CD4-positive, CD25-positive, alpha-beta regulatory T cell (primary cell): Measurements from ENCODE around the gene ABHD6. TPM values are rescaled to one million over a fixed set of nuclear protein-coding genes. Genes with fewer than 3 reads are reported as not detected.

ENCODE experiments used
- ATAC-seq, 2 donors: fragments of 150-1000 bp; cut with Tn5 transposase; one replicate each; pipeline ENCODE4 v1.10.0; 2021; ENCODE audit warnings: low read depth in 2 of 2, moderate number of reproducible peaks in 2 of 2, moderate library complexity in 1 of 2
- DNase-seq, 3 donors: peaks; one replicate each; pipeline versions ENCODE4 v3.0.0 to v3.0.0-alpha.2; 2012 to 2022; ENCODE audit warnings: mixed read lengths in 1 of 3
- H3K27ac ChIP-seq: one replicate; pipeline ENCODE4 v1.7.0; 2013; ENCODE audit warnings: mild to moderate bottlenecking, low read length; ENCODE audit not compliant: insufficient read depth, poor library complexity, severe bottlenecking
- H3K27me3 ChIP-seq: one replicate; pipeline ENCODE4 v1.7.0; 2013; ENCODE audit warnings: low read length; ENCODE audit not compliant: control insufficient read depth, insufficient read depth
- H3K36me3 ChIP-seq: one replicate; pipeline ENCODE4 v1.7.0; 2013; ENCODE audit warnings: mild to moderate bottlenecking, low read length, moderate library complexity; ENCODE audit not compliant: control insufficient read depth, insufficient read depth
- H3K4me1 ChIP-seq: 2 replicates; pipeline ENCODE4 v1.7.0; 2013; ENCODE audit warnings: mild to moderate bottlenecking, low read length; ENCODE audit not compliant: insufficient read depth, control insufficient read depth, poor library complexity, severe bottlenecking
- H3K4me3 ChIP-seq: one replicate; pipeline ENCODE4 v1.7.0; 2013; ENCODE audit warnings: low read depth, mild to moderate bottlenecking, low read length, moderate library complexity
- H3K9me3 ChIP-seq, 2 experiments: 1 replicate in 1 of 2; 2 replicates in 1 of 2; pipeline ENCODE4 v1.7.0; 2013; ENCODE audit warnings: low read length in 2 of 2, mild to moderate bottlenecking in 1 of 2, moderate library complexity in 1 of 2; ENCODE audit not compliant: control insufficient read depth in 2 of 2
- H3K27ac Mint-ChIP-seq, 3 donors: one replicate each; pipeline ENCODE4 v1.8.0; 2020 to 2022; ENCODE audit warnings: mild to moderate bottlenecking in 3 of 3, mixed read lengths in 3 of 3, moderate library complexity in 2 of 3
- H3K27me3 Mint-ChIP-seq: one replicate; pipeline ENCODE4 v1.8.0; 2022; ENCODE audit warnings: mild to moderate bottlenecking, mixed read lengths
- H3K36me3 Mint-ChIP-seq: one replicate; pipeline ENCODE4 v1.8.0; 2020; ENCODE audit warnings: mixed read lengths
- H3K4me1 Mint-ChIP-seq, 4 donors: one replicate each; pipeline ENCODE4 v1.8.0; 2020 to 2022; ENCODE audit warnings: mixed read lengths in 4 of 4, mild to moderate bottlenecking in 1 of 4
- H3K4me3 Mint-ChIP-seq, 4 donors: one replicate each; pipeline ENCODE4 v1.8.0; 2020 to 2022; ENCODE audit warnings: mild to moderate bottlenecking in 4 of 4, mixed read lengths in 4 of 4, moderate library complexity in 3 of 4
- H3K9me3 Mint-ChIP-seq, 7 donors: one replicate each; pipeline ENCODE4 v1.8.0; 2020 to 2022; ENCODE audit warnings: mixed read lengths in 7 of 7, mild to moderate bottlenecking in 3 of 7, moderate library complexity in 2 of 7
- polyA plus RNA-seq, 4 donors: library from polyadenylated mRNA; unstranded; fragments of 300-500 nt; fragmentation: Illumina TruSeq; gene quantifications; one replicate each; pipeline ENCODE4 v1.2.3, GENCODE V29; 2021
- total RNA-seq: library from RNA; stranded (reverse); gene quantifications from one replicate; pipeline ENCODE4 v1.2.3, GENCODE V29; 2022

The ABHD6 gene
- total and polyA plus RNA-seq, 5 donors from 2014 or later = 3.8 to 7.8 (median 4.7) TPM

DNA sequence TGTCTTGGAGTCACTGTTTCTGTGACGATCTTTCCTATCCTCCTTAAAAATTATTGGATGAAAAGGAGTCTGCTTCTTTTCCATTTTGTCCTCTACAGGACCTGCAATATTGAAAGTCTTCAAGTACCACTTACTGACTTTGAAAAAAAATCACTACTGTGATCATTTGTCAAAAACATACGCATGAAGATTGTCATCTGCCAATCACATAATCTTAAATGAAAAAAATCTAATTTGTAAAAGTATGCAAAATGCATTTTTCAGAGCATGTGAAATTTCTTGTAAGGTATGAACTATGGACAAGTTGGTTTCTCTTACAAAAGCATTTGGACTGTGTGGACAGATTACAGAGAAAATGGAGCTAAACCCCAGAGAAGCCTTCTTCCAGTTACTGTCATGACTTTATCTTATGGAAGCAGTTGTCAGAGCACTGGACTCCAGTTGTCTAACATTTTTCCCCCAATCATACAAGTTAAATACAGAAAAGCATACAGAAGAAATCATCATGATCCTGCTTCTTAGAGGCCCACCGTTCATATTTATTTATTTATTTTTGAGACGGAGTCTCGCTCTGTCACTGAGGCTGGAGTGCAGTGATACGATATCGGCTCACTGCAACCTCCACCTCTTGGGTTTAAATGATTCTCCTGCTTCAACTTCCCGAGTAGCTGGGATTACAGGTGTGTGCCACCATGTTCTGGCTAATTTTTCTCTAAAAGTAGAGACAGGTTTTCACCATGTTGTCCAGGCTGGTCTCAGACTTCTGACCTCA lies 91.7 kb downstream of the ABHD6 start:
- no peaks in the 10 kb centered on the region for H3K36me3 ChIP-seq
- Mint-ChIP-seq H3K36me3 (no peaks in the 10 kb centered on the region), H3K4me3 (no peak overlapping the region), H3K4me1 (peaks cover 13 to 34% (median 20%) of the 10 kb centered on the region in 4 donors), H3K27me3 (peaks cover 5% of the 10 kb centered on the region), H3K9me3 (peaks cover 0 to 1% (median 0%) of the 10 kb centered on the region in 7 donors), H3K27ac (peak overlapping the region in 1 of 3 donors; percentile 42)
- H3K27me3 ChIP-seq = no peaks in the 10 kb centered on the region
- H3K9me3 ChIP-seq = no peaks in the 10 kb centered on the region
- DNase-seq (no peak), ATAC-seq (no peak)
- no peak overlapping the region for H3K4me3 ChIP-seq
- H3K4me1 ChIP-seq = peaks cover 25% of the 10 kb centered on the region
- no peak overlapping the region for H3K27ac ChIP-seq

DNA sequence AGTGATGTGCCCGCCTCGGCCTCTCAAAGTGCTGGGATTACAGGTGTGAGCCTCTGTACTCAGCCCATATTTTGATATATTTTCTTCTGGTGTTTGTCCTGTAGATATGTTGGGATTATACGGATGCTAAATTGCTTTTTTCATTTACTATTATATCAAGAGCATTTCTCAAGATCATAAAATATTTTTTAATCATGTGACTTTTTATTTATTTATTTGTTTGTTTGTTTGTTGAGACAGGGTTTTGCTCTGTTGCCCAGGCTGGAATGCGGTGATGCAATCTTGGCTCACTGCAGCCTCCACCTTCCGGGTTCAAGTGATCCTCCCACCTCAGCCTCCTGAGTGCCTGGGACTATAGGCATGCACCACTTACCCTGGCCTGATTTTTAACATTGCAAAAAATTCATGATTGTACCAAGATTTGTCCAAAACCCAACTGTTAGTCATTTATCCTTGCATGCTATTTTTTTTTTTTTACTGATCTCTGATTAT lies 92.4 kb downstream of the ABHD6 start:
- no peaks in the 10 kb centered on the region for H3K36me3 ChIP-seq
- no peak for DNase-seq
- peaks cover 5% of the 10 kb centered on the region for H3K27me3 Mint-ChIP-seq
- no peaks in the 10 kb centered on the region for H3K27me3 ChIP-seq
- H3K9me3 Mint-ChIP-seq = peaks cover 0 to 1% (median 0%) of the 10 kb centered on the region in 7 donors
- no peaks in the 10 kb centered on the region for H3K9me3 ChIP-seq
- no peak for ATAC-seq
- peaks cover 27% of the 10 kb centered on the region for H3K4me1 ChIP-seq
- no peak overlapping the region for H3K4me3 ChIP-seq
- H3K27ac Mint-ChIP-seq = peak overlapping the region in 1 of 3 donors; percentile 42
- peaks cover 14 to 35% (median 22%) of the 10 kb centered on the region in 4 donors for H3K4me1 Mint-ChIP-seq
- H3K4me3 Mint-ChIP-seq = peak overlapping the region in 1 of 4 donors; percentile 84
- no peak overlapping the region for H3K27ac ChIP-seq
- no peaks in the 10 kb centered on the region for H3K36me3 Mint-ChIP-seq

- no peaks in the 10 kb centered on the region for H3K36me3 Mint-ChIP-seq
Measured at GRCh38 chr3:58331593-58332152, 94.1 kb downstream of the ABHD6 start.

DNA sequence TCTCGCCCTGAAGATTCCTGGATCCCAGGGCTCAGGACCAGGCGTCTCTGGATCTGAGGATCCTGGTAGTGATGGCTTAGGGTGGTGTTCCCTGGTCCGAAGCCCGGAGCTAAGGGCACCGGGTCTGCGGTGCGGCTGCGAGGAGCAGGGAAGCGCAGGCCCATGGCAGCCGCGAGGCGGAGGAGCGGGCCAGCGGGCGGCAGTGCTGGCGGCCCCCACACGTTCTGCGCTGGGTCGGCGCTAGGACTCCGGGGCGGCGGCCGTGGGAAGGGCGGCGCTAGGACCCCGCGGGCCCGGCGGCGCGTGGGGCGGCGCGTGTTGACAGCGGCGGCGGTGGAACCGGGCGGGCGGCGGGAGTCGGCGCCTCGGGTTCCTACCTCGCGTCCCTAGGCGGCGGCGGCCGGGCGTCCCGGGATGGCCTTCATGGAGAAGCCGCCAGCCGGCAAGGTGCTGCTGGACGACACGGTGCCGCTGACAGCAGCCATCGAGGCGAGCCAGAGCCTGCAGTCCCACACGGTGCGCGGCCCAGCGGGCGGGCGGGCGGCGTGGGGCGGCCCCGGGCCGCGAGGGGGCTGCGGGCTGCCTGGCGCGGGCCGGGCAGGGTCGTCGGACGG lies 95.1 kb downstream of the ABHD6 start, which contains the start of gene PXK:
Gene PXK, plus strand, starts transcription at position 318 of the 614 bp plus-strand sequence. Its CDS starts 97 bp downstream, at position 415.
- DNase-seq (peak; percentile 65 to 84 (median 80)), ATAC-seq (peak; percentile 93 to 97)
- Mint-ChIP-seq H3K4me3 (peak within 1 kb of the TSS; percentile 99 to 100 (median 100)), H3K4me1 (peaks cover 19 to 45% (median 38%) of the 10 kb centered on the region in 4 donors), H3K9me3 (peaks cover 0 to 1% (median 0%) of the 10 kb centered on the region in 7 donors), H3K27me3 (peaks cover 5% of the 10 kb centered on the region), H3K27ac (peak within 1 kb of the TSS; percentile 65 to 96 (median 95)), H3K36me3 (peaks cover under 1% of the 10 kb centered on the region)
- Histone ChIP-seq H3K9me3 (no peaks in the 10 kb centered on the region), H3K4me1 (peaks cover 29% of the 10 kb centered on the region), H3K27me3 (no peaks in the 10 kb centered on the region), H3K4me3 (peak within 1 kb of the TSS; percentile 83), H3K27ac (no peak within 1 kb of the TSS), H3K36me3 (no peaks in the 10 kb centered on the region)

More at GRCh38 chr3:58331593-58332152, 94.1 kb downstream of the ABHD6 start:
- Histone ChIP-seq H3K4me3 (no peak overlapping the region), H3K9me3 (no peaks in the 10 kb centered on the region), H3K4me1 (peaks cover 29% of the 10 kb centered on the region), H3K27me3 (no peaks in the 10 kb centered on the region), H3K27ac (no peak overlapping the region), H3K36me3 (no peaks in the 10 kb centered on the region)
- ATAC-seq = no peak
- H3K4me1 Mint-ChIP-seq = peaks cover 19 to 39% (median 32%) of the 10 kb centered on the region in 4 donors
- DNase-seq = no peak
- peak overlapping the region; percentile 54 to 84 (median 78) for H3K4me3 Mint-ChIP-seq
- peaks cover 0 to 1% (median 0%) of the 10 kb centered on the region in 7 donors for H3K9me3 Mint-ChIP-seq
- peaks cover 5% of the 10 kb centered on the region for H3K27me3 Mint-ChIP-seq
- no peak overlapping the region for H3K27ac Mint-ChIP-seq

DNA sequence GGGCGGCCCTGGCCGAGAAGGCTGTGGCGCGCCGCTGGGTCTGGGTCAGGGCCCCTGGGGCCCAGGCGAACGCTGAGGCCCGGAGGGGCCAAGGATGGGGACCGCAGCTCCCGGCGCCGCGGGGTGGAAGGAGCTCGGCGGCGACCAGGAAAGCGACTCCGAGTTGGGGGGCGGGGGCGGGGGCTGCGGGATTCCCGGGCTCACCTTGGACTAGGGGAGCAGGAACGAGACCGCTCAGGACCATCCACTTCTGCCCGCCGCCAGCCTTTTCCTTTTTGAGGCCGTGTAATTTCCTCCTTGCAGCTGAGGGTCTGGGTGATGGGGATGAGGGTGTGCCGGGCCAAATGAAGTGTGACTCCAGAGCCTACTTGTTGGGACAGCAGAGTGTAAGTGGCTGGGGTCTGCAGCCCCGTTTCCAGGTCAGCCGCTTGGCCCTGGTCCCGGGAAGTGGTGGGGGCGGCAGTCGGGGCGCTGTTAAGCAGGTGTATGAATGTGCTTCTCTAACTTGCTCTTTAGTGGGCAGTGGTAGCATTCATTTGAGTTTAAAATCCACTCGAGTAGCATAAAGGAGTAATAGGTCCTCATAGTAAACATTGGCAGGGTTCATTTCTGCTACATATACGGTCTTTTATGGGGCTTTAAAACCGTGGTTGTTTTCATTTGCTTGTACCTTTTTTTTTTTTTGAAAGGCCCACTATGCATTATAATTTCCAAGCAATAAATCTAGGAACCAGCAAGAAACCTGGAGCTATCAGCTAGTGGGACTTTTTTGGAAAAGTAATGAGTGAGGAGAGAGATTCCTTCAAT lies 95.8 kb downstream of the ABHD6 start:
- H3K27ac ChIP-seq = no peak overlapping the region
- peak overlapping the region; percentile 83 for H3K4me3 ChIP-seq
- no peaks in the 10 kb centered on the region for H3K9me3 ChIP-seq
- Mint-ChIP-seq H3K27ac (peak overlapping the region; percentile 65 to 96 (median 95)), H3K27me3 (peaks cover 5% of the 10 kb centered on the region), H3K4me3 (peak overlapping the region; percentile 99 to 100 (median 100)), H3K4me1 (peaks cover 19 to 45% (median 38%) of the 10 kb centered on the region in 4 donors), H3K36me3 (peaks cover 3% of the 10 kb centered on the region), H3K9me3 (peaks cover 0 to 1% (median 0%) of the 10 kb centered on the region in 7 donors)
- ATAC-seq (peak; percentile 13 to 25), DNase-seq (peak in 2 of 3 donors; percentile 22 to 56)
- H3K4me1 ChIP-seq = peaks cover 29% of the 10 kb centered on the region
- no peaks in the 10 kb centered on the region for H3K36me3 ChIP-seq
- no peaks in the 10 kb centered on the region for H3K27me3 ChIP-seq

GRCh38 chr3:58334013-58334321 lies 96.4 kb downstream of the ABHD6 start:
- Mint-ChIP-seq H3K27me3 (peaks cover 5% of the 10 kb centered on the region), H3K9me3 (no peaks in the 10 kb centered on the region), H3K27ac (peak overlapping the region; percentile 65 to 96 (median 95)), H3K4me1 (peaks cover 19 to 45% (median 39%) of the 10 kb centered on the region in 4 donors), H3K4me3 (peak overlapping the region; percentile 99 to 100 (median 100)), H3K36me3 (peaks cover 5% of the 10 kb centered on the region)
- no peaks in the 10 kb centered on the region for H3K36me3 ChIP-seq
- H3K9me3 ChIP-seq = no peaks in the 10 kb centered on the region
- H3K4me1 ChIP-seq = peaks cover 29% of the 10 kb centered on the region
- no peaks in the 10 kb centered on the region for H3K27me3 ChIP-seq
- no peak overlapping the region for H3K27ac ChIP-seq
- DNase-seq (no peak), ATAC-seq (no peak)
- peak overlapping the region; percentile 83 for H3K4me3 ChIP-seq

DNA sequence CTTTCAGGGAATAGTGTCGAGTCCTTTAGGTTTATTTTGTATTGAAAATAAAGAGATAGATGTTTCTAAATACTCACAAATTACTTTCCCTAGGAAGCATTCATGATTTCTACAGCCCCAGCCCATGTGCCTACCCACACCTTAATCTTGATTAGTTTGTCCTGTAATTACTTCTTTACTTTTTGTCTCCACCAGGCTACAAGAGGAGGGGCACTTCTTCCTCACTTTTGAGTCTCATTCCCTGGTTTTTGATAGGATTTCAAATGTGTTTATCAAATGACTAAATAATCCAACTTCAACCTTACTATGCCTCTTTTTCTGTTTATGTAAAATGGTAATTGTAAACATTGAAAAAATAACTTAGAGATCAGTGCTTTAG lies 96.9 kb downstream of the ABHD6 start:
- peaks cover 29% of the 10 kb centered on the region for H3K4me1 ChIP-seq
- peak overlapping the region; percentile 83 for H3K4me3 ChIP-seq
- no peaks in the 10 kb centered on the region for H3K9me3 Mint-ChIP-seq
- peaks cover 19 to 45% (median 40%) of the 10 kb centered on the region in 4 donors for H3K4me1 Mint-ChIP-seq
- H3K27me3 ChIP-seq = no peaks in the 10 kb centered on the region
- no peak overlapping the region for H3K27ac ChIP-seq
- ATAC-seq = no peak
- peak overlapping the region; percentile 58 to 100 (median 100) for H3K4me3 Mint-ChIP-seq
- H3K36me3 ChIP-seq = no peaks in the 10 kb centered on the region
- H3K27ac Mint-ChIP-seq = peak overlapping the region in 1 of 3 donors; percentile 43
- no peaks in the 10 kb centered on the region for H3K9me3 ChIP-seq
- peaks cover 5% of the 10 kb centered on the region for H3K27me3 Mint-ChIP-seq
- no peak for DNase-seq
- H3K36me3 Mint-ChIP-seq = peaks cover 7% of the 10 kb centered on the region
